Esophagus muscularis mucosa (tissue), 4 donors: Measurements from ENCODE around the gene SERPINB10. TPM values are rescaled to one million over a fixed set of nuclear protein-coding genes. Genes with fewer than 3 reads are reported as not detected.

ENCODE experiments used
- DNase-seq: peaks from one replicate; pipeline ENCODE4 v3.0.0-alpha.2; 2017; ENCODE audit errors: extremely low spot score
- H3K27ac ChIP-seq, 4 donors: fragments of 200-600 bp; sonication (generic); replicated peaks in 1 of 4; 1 replicate in 3 of 4; 2 replicates in 1 of 4; pipeline ENCODE4 v1.5.1; 2016 to 2019; ENCODE audit warnings: mild to moderate bottlenecking in 1 of 4
- H3K27me3 ChIP-seq, 4 donors: fragments of 200-600 bp; sonication (generic); one replicate each; pipeline versions ENCODE4 v1.5.1 to v1.6.0; 2016 to 2019
- H3K36me3 ChIP-seq, 4 donors: fragments of 200-600 bp; sonication (generic); one replicate each; pipeline ENCODE4 v1.5.1; 2016 to 2019
- H3K4me1 ChIP-seq, 4 donors: fragments of 200-600 bp; sonication (generic); one replicate each; pipeline ENCODE4 v1.5.1; 2016 to 2019
- H3K4me3 ChIP-seq, 4 donors: fragments of 200-600 bp; sonication (generic); 1 replicate in 2 of 4; 2 replicates in 2 of 4; pipeline ENCODE4 v1.5.1; 2016 to 2019; ENCODE audit warnings: mild to moderate bottlenecking in 4 of 4, moderate library complexity in 1 of 4
- H3K9me3 ChIP-seq, 4 donors: fragments of 200-600 bp; sonication (generic); 1 replicate in 3 of 4; 2 replicates in 1 of 4; pipeline ENCODE4 v1.5.1; 2016 to 2019
- CTCF ChIP-seq, 3 experiments: fragments of 200-600 bp in 2 of 3; fragments of 450-650 bp in 1 of 3; sonication (generic) in 2 of 3; IDR thresholded peaks; one replicate each; pipeline ENCODE4 v1.5.1; 2017 to 2019; ENCODE audit warnings: antibody characterized with exemption in 3 of 3, mild to moderate bottlenecking in 2 of 3, moderate library complexity in 1 of 3
- EP300 ChIP-seq: sonication (generic); formaldehyde crosslinking; IDR thresholded peaks from one replicate; pipeline ENCODE4 v1.6.1; 2017; ENCODE audit warnings: antibody characterized with exemption
- POLR2A ChIP-seq: fragments of 450-650 bp; IDR thresholded peaks from one replicate; pipeline ENCODE4 v1.6.1; 2017; ENCODE audit warnings: antibody characterized with exemption, moderate library complexity, mild to moderate bottlenecking, low read depth
- POLR2AphosphoS5 ChIP-seq, 2 donors: sonication (generic); formaldehyde crosslinking; IDR thresholded peaks; one replicate each; pipeline ENCODE4 v1.6.1; 2017; ENCODE audit warnings: antibody characterized with exemption in 2 of 2
- WGBS: methylation state at CpG from one replicate; pipeline ENCODE4 v1.1.5; 2018; 5-methylcytosine and 5-hydroxymethylcytosine counted together
- intact Hi-C: fragments of 100-400 bp; cut with DNase I; formaldehyde crosslinking; loops from one replicate; pipeline ENCODE4 v1.15.1; 2023
- total RNA-seq, 4 donors: library from RNA; depleted of rRNA; stranded (reverse); fragments of >200 nt; gene quantifications; one replicate each; pipeline versions ENCODE4 v1.1.0 to v1.2.1, GENCODE V29; 2016

Gene SERPINB10
- total RNA-seq, 4 donors from 2014 or later, result 2.3 TPM; not detected in 3

- Histone ChIP-seq H3K9me3 (no peaks in the 10 kb centered on the region), H3K4me3 (no peak overlapping the region), H3K4me1 (no peaks in the 10 kb centered on the region), H3K27me3 (no peaks in the 10 kb centered on the region), H3K27ac (no peak overlapping the region), H3K36me3 (no peaks in the 10 kb centered on the region)
- no peak for DNase-seq
- no peak for TF ChIP-seq POLR2AphosphoS5 (IDR thresholded peaks at IDR 0.05)
- no peak for TF ChIP-seq EP300
- no peak for TF ChIP-seq POLR2A
- no peak for TF ChIP-seq CTCF (IDR thresholded peaks at IDR 0.05)
- 76% methylated on average over 6 of the region's 6 CpGs for WGBS
- intact Hi-C loops, result no loop called here
Measured at GRCh38 chr18:63890237-63890949, 17.4 kb upstream of the SERPINB10 start.

DNA sequence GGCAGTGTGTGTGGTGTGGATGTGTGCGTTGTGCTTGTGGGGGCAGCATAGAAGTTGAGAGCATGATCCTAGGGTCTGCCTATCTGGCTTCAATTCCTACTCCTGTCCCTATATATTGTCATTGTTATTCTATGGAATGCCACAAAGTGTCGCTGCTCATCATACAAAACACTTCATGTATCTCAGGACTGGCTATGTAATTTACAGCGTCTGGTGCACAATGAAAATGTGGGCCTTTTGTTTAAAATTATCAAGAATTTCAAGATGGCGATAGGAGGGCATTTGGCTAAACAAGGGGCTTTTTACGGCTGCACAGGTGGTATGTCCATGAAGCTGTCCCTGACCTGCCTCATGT is 16.8 kb upstream of the SERPINB10 start:
- Histone ChIP-seq H3K27me3 (no peaks in the 10 kb centered on the region), H3K4me3 (no peak overlapping the region), H3K36me3 (no peaks in the 10 kb centered on the region), H3K4me1 (no peaks in the 10 kb centered on the region), H3K27ac (no peak overlapping the region), H3K9me3 (no peaks in the 10 kb centered on the region)
- intact Hi-C loops, result no loop called here
- no peak for DNase-seq
- TF ChIP-seq POLR2A (no peak), POLR2AphosphoS5 (IDR thresholded peaks at IDR 0.05) (no peak), EP300 (no peak)
- WGBS, result 74% methylated on average over 5 of the region's 5 CpGs

GRCh38 chr18:63892566-63892965 is 15.2 kb upstream of the SERPINB10 start:
- 73% methylated on average over 4 of the region's 4 CpGs for WGBS
- Histone ChIP-seq H3K4me3 (no peak overlapping the region), H3K27ac (no peak overlapping the region), H3K4me1 (no peaks in the 10 kb centered on the region), H3K9me3 (no peaks in the 10 kb centered on the region), H3K27me3 (no peaks in the 10 kb centered on the region), H3K36me3 (no peaks in the 10 kb centered on the region)
- DNase-seq, result no peak
- intact Hi-C loops, result no loop called here
- TF ChIP-seq CTCF (IDR thresholded peaks at IDR 0.05) (no peak), POLR2A (no peak), EP300 (no peak), POLR2AphosphoS5 (IDR thresholded peaks at IDR 0.05) (no peak)

GRCh38 chr18:63894106-63894772 is 13.5 kb upstream of the SERPINB10 start:
- Histone ChIP-seq H3K27me3 (no peaks in the 10 kb centered on the region), H3K27ac (no peak overlapping the region), H3K4me3 (no peak overlapping the region), H3K36me3 (no peaks in the 10 kb centered on the region), H3K4me1 (no peaks in the 10 kb centered on the region), H3K9me3 (no peaks in the 10 kb centered on the region)
- WGBS, result 66% methylated on average over 5 of the region's 6 CpGs
- DNase-seq, result no peak
- no peak for TF ChIP-seq EP300
- TF ChIP-seq POLR2AphosphoS5 (IDR thresholded peaks at IDR 0.05), result no peak
- no peak for TF ChIP-seq POLR2A
- TF ChIP-seq CTCF (IDR thresholded peaks at IDR 0.05), result no peak
- intact Hi-C loops, result no loop called here

DNA sequence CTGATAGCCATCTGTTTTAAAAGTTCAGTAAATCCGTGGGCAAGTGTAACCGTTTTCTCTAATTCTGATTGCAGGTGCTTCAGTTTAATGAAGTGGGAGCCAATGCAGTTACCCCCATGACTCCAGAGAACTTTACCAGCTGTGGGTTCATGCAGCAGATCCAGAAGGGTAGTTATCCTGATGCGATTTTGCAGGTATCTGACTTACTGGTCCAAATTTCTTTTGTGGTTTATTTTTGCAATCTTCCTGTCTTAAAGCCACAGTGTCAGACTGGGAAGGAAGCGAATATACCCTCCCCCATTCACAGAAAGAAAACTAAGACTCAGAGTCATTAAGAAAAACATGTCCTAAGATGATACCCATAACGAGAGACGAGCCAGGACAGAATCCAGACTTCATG is 12.6 kb upstream of the SERPINB10 start:
- H3K4me3 ChIP-seq, result no peak overlapping the region
- H3K4me1 ChIP-seq, result no peaks in the 10 kb centered on the region
- 67% methylated on average over 6 of the region's 6 CpGs for WGBS
- no peaks in the 10 kb centered on the region for H3K9me3 ChIP-seq
- no peaks in the 10 kb centered on the region for H3K27me3 ChIP-seq
- no peak for DNase-seq
- H3K36me3 ChIP-seq, result no peaks in the 10 kb centered on the region
- TF ChIP-seq CTCF (IDR thresholded peaks at IDR 0.05) (no peak), POLR2AphosphoS5 (IDR thresholded peaks at IDR 0.05) (no peak), EP300 (no peak), POLR2A (no peak)
- intact Hi-C loops, result no loop called here
- H3K27ac ChIP-seq, result no peak overlapping the region
